Nucleus accumbens (tissue), 56 donors: Measurements from ENCODE around the gene PISD.
"Not testable (repeated sequence)": the region's sequence is repeated elsewhere in the genome, so short reads cannot be mapped to it uniquely, and the experiment has no call there.

ENCODE experiments used
- DNase-seq, 56 donors: peaks; one replicate each; lab custom pipeline; 2025; lab: John Stamatoyannopoulos, UW

Gene PISD

GRCh38 chr22:31661851-31662667, at the start of gene PISD:
Gene PISD, minus strand, starts transcription at chr22:31662215. Its CDS starts 7 bp downstream, at chr22:31662208.
- peak in 55 of 56 donors; percentile 36 to 96 (median 87) for DNase-seq

- not testable (repeated sequence) for DNase-seq
Observed at GRCh38 chr22:31711226-31711625, 49.2 kb upstream of the PISD start.

- no peak for DNase-seq
Observed at GRCh38 chr22:31707519-31707918, 45.5 kb upstream of the PISD start.

GRCh38 chr22:31695423-31695822, 33.4 kb upstream of the PISD start:
- DNase-seq, result no peak

GRCh38 chr22:31694046-31694445, 32.0 kb upstream of the PISD start:
- not testable (repeated sequence) for DNase-seq

- DNase-seq, result no peak
Observed at GRCh38 chr22:31692186-31692886, 30.3 kb upstream of the PISD start.

GRCh38 chr22:31691408-31691807, 29.4 kb upstream of the PISD start:
- no peak for DNase-seq

GRCh38 chr22:31683181-31684105, 21.4 kb upstream of the PISD start:
- no peak for DNase-seq

- DNase-seq, result no peak
Observed at GRCh38 chr22:31682751-31683150, 20.7 kb upstream of the PISD start.

- DNase-seq, result no peak
Observed at GRCh38 chr22:31681349-31682345, 19.6 kb upstream of the PISD start.

GRCh38 chr22:31680861-31681341, 18.9 kb upstream of the PISD start:
- no peak for DNase-seq

GRCh38 chr22:31678748-31679147, 16.7 kb upstream of the PISD start:
- DNase-seq, result no peak

GRCh38 chr22:31676700-31677099, 14.7 kb upstream of the PISD start:
- peak; percentile 18 to 96 (median 84) for DNase-seq

GRCh38 chr22:31674219-31674618, 12.2 kb upstream of the PISD start:
- not testable (repeated sequence) for DNase-seq

- not testable (repeated sequence) for DNase-seq
Observed at GRCh38 chr22:31668849-31669248, 6.8 kb upstream of the PISD start.

- DNase-seq, result no peak
Observed at GRCh38 chr22:31662668-31663037, 638 bp upstream of the PISD start.

- peak in 5 of 56 donors; percentile 4 to 16 (median 15) for DNase-seq
Observed at GRCh38 chr22:31660860-31661341, 1.1 kb downstream of the PISD start.

GRCh38 chr22:31659246-31659645, 2.8 kb downstream of the PISD start:
- no peak for DNase-seq

GRCh38 chr22:31654408-31654807, 7.6 kb downstream of the PISD start:
- no peak for DNase-seq
